Measurements from ENCODE around the gene AP2A2. TPM values are rescaled to one million over a fixed set of nuclear protein-coding genes. Genes with fewer than 3 reads are reported as not detected.

AP2A2 gene
- total RNA-seq, 1 donor from 2014 or later = 228 TPM

GRCh38 chr11:995752-996420, 70.2 kb downstream of the AP2A2 start:
- Mint-ChIP-seq H3K27ac (ENCODE audit: unreplicated experiment) (peak overlapping the region; percentile 93), H3K36me3 (ENCODE audit: unreplicated experiment) (peaks cover under 1% of the 10 kb centered on the region), H3K4me3 (ENCODE audit: unreplicated experiment) (no peak overlapping the region), H3K27me3 (ENCODE audit: unreplicated experiment) (peaks cover 13% of the 10 kb centered on the region), H3K9me3 (ENCODE audit: unreplicated experiment) (peaks cover 17% of the 10 kb centered on the region), H3K4me1 (ENCODE audit: low read depth, unreplicated experiment) (peaks cover 13% of the 10 kb centered on the region)
- TF ChIP-seq CTCF (IDR thresholded peaks at IDR 0.05; ENCODE audit: partially characterized antibody, unreplicated experiment) = no peak
- peak; percentile 68 for DNase-seq

GRCh38 chr11:996681-997080, 71.0 kb downstream of the AP2A2 start:
- H3K9me3 Mint-ChIP-seq (ENCODE audit: unreplicated experiment) = peaks cover 19% of the 10 kb centered on the region
- DNase-seq = no peak
- peaks cover 5% of the 10 kb centered on the region for H3K36me3 Mint-ChIP-seq (ENCODE audit: unreplicated experiment)
- peaks cover 19% of the 10 kb centered on the region for H3K4me1 Mint-ChIP-seq (ENCODE audit: low read depth, unreplicated experiment)
- peak overlapping the region; percentile 38 for H3K27ac Mint-ChIP-seq (ENCODE audit: unreplicated experiment)
- peaks cover 15% of the 10 kb centered on the region for H3K27me3 Mint-ChIP-seq (ENCODE audit: unreplicated experiment)
- TF ChIP-seq CTCF (IDR thresholded peaks at IDR 0.05; ENCODE audit: partially characterized antibody, unreplicated experiment) = no peak
- no peak overlapping the region for H3K4me3 Mint-ChIP-seq (ENCODE audit: unreplicated experiment)

- Mint-ChIP-seq H3K9me3 (ENCODE audit: unreplicated experiment) (peaks cover 22% of the 10 kb centered on the region), H3K4me1 (ENCODE audit: low read depth, unreplicated experiment) (peaks cover 24% of the 10 kb centered on the region), H3K27me3 (ENCODE audit: unreplicated experiment) (peaks cover 20% of the 10 kb centered on the region), H3K4me3 (ENCODE audit: unreplicated experiment) (no peak overlapping the region), H3K36me3 (ENCODE audit: unreplicated experiment) (peaks cover 5% of the 10 kb centered on the region), H3K27ac (ENCODE audit: unreplicated experiment) (no peak overlapping the region)
- no peak for DNase-seq
- TF ChIP-seq CTCF (IDR thresholded peaks at IDR 0.05; ENCODE audit: partially characterized antibody, unreplicated experiment) = no peak
These were observed 72.2 kb downstream of the AP2A2 start for GRCh38 chr11:997907-998306.

- no peak for DNase-seq
- Mint-ChIP-seq H3K9me3 (ENCODE audit: unreplicated experiment) (peaks cover 27% of the 10 kb centered on the region), H3K36me3 (ENCODE audit: unreplicated experiment) (peaks cover 5% of the 10 kb centered on the region), H3K4me3 (ENCODE audit: unreplicated experiment) (no peak overlapping the region), H3K4me1 (ENCODE audit: low read depth, unreplicated experiment) (peaks cover 25% of the 10 kb centered on the region), H3K27me3 (ENCODE audit: unreplicated experiment) (peaks cover 25% of the 10 kb centered on the region), H3K27ac (ENCODE audit: unreplicated experiment) (no peak overlapping the region)
- no peak for TF ChIP-seq CTCF (IDR thresholded peaks at IDR 0.05; ENCODE audit: partially characterized antibody, unreplicated experiment)
These were observed 73.3 kb downstream of the AP2A2 start for GRCh38 chr11:999009-999408.

All from glutamatergic neuron (in vitro differentiated cells).